GM13976 (cell line): ENCODE results near the gene MOB3A.
"Not testable (repeated sequence)": the region's sequence is repeated elsewhere in the genome, so short reads cannot be mapped to it uniquely, and the experiment has no call there.

Experiments
- DNase-seq: peaks from one replicate; pipeline ENCODE4 v3.0.0; 2012; ENCODE audit warnings: low spot score
- in situ Hi-C: fragments of 300-500 bp; cut with MboI; formaldehyde crosslinking; loops from one replicate; pipeline ENCODE4 v1.12.0; 2022; ENCODE audit warnings: low sequenced_read_pairs, mixed read lengths, inconsistent platforms; ENCODE audit not compliant: unreplicated experiment
- TF ChIP-seq, protein P1 (sequence below): IDR thresholded peaks from 2 replicates; pipeline ENCODE4 v1.5.1; 2012; ENCODE audit warnings: borderline replicate concordance, mild to moderate bottlenecking; ENCODE audit not compliant: insufficient read depth; ENCODE audit errors: extremely low read depth, missing control alignments, control extremely low read depth

The MOB3A gene

DNA sequence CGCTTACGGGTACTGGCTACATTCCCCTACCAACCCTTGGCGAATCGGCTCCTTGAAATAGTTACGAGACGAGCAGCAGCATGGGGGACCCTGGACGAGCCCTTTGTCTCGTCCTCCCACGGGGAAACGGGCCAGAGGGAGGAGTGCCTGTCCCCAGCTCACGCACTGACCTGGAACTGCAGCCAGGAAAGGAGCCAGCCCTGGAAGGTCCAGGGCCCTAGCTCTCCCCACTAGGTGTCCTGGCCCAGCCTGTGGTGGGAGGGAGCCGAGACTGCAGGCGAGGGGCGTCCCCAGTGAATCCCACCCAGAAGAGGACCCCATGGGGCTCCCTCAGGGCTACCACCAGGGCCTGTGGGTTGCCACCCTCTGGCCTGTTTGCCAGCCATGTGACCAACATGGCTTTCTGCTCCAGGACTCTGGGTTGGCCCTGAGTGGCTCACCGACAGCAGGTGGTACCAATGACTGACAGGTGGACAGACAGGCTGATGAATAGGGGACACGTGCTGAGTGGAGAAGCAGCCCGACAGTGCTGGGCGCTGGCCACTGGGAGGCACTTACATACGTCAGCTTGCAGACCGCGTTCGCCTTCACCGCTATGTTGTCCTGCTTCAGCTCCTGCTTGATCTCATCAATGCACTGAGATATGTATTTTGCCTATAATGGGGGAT, 42.1 kb upstream of the MOB3A start:
- TF ChIP-seq, protein P1, sequence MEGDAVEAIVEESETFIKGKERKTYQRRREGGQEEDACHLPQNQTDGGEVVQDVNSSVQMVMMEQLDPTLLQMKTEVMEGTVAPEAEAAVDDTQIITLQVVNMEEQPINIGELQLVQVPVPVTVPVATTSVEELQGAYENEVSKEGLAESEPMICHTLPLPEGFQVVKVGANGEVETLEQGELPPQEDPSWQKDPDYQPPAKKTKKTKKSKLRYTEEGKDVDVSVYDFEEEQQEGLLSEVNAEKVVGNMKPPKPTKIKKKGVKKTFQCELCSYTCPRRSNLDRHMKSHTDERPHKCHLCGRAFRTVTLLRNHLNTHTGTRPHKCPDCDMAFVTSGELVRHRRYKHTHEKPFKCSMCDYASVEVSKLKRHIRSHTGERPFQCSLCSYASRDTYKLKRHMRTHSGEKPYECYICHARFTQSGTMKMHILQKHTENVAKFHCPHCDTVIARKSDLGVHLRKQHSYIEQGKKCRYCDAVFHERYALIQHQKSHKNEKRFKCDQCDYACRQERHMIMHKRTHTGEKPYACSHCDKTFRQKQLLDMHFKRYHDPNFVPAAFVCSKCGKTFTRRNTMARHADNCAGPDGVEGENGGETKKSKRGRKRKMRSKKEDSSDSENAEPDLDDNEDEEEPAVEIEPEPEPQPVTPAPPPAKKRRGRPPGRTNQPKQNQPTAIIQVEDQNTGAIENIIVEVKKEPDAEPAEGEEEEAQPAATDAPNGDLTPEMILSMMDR, result no peak
- no peak for DNase-seq
- in situ Hi-C loops, result no loop called here

DNA sequence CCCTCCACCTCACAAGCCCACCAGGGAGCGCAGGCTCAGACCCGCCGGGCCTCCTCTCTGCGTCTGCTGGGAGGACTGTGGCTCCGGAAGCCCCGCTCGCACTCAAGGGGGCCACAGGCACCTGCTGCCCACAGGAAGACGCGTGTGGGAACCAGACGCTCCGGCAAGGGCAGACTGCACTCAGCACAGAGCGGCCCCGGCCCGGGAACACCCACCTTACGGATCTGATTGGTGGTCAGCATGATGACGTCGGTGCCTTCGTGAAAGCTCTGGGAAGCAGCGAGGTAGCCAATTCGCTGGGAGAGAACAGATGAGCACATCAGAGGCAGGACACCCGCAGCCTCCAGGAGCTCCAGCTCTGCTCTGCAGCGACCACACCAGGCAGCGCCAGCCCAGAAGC, 40.7 kb upstream of the MOB3A start:
- DNase-seq, result no peak
- in situ Hi-C loops, result no loop called here
- TF ChIP-seq, protein P1, result no peak

DNA sequence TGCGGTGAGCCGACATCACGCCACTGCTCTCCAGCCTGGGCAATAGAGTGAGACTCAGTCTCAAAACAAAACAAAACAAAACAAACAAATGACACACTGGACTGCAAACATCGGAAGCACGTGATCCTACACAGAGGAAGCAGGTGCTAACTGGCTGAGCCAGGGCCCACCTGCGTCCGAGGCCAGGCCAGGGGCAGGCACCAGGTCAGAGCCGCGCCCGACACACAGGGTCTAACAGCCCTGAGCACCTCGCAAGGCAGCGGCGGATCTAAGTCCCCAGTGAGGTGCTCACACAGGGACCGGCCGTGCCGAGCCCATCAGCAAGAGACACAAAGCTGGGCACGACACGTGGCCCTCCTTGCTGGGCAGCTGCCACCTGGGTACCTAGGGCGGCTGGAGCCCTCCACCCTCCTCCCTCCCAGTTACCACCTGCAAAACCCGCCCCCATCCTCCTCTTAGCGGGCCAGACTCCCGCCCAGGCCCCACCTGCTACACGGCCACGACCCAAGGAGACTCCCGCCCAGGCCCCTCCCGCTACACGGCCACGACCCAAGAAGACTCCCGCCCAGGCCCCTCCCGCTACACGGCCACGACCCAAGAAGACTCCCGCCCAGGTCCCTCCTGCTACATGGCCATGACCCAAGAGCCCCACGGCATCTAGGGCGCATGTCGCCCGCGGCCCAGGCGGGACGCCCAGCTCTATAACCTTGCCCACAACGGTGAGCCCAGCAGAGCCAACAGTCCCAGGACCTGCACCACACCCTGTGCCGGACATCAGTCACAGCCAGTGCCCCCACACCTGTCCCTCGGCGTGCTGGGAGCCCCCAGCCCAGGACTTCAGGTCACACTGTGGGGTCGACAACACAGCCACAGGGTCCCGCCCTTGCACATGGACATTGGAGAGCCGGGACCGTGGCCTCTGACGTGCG, 39.6 kb upstream of the MOB3A start:
- no peak for DNase-seq
- TF ChIP-seq, protein P1, result no peak
- in situ Hi-C loops, result no loop called here

DNA sequence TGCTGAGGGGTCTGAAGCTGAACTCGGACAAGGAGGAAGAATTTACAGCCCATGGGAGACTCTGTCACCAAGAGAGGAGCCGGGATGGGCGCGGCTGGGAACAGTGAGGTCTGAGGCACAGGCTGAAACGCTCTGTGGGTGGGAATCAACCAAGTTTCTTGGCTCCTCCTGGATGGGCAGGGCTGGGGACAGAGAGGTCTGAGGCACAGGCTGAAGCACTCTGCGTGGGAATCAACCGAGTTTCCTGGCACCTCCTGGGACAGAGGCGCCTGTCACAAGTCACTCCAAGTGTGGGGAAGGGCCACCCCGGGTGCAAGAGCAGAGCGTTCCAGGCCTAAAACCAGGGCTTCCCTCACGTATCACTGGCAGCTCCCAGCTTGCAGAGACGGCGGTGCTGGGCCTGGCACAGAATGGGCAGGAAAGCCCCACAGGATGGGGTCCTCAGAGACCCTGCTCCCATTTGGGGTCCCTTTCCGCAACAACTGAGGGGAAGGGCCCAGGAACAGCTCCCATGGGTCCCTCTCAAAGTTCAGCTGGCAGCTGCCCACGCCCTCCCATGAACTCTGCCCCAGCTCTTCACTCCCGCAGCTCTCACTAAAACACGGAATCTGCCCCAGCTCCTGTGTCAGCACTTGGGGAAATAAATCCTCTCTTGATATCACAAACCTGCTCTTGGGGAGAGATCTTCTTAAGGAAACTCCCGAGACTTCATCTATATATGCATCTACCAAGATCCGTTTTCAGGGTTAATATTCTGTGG, 36.8 kb upstream of the MOB3A start:
- in situ Hi-C loops, result no loop called here
- TF ChIP-seq, protein P1, result no peak
- no peak for DNase-seq

DNA sequence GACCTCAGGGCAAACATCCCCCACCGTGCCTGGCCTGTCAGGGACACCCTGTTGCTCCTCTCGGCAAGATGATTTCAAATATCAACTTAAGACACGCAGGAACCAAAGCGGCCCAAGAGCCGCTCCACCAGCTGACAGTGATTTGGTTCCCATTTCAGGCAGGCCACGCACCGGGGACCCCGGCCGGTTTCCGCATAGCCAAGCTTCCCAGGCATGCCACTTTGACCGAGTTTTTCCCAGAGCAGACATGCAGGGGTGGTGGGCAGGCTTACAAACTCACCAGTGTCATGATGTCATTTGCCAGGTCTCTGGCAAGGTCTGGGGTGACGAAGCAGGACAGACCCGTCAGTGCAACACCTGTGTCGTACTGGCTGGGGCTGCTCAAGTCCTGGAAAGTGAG, 36.1 kb upstream of the MOB3A start:
- DNase-seq, result no peak
- in situ Hi-C loops, result no loop called here
- TF ChIP-seq, protein P1, result no peak

DNA sequence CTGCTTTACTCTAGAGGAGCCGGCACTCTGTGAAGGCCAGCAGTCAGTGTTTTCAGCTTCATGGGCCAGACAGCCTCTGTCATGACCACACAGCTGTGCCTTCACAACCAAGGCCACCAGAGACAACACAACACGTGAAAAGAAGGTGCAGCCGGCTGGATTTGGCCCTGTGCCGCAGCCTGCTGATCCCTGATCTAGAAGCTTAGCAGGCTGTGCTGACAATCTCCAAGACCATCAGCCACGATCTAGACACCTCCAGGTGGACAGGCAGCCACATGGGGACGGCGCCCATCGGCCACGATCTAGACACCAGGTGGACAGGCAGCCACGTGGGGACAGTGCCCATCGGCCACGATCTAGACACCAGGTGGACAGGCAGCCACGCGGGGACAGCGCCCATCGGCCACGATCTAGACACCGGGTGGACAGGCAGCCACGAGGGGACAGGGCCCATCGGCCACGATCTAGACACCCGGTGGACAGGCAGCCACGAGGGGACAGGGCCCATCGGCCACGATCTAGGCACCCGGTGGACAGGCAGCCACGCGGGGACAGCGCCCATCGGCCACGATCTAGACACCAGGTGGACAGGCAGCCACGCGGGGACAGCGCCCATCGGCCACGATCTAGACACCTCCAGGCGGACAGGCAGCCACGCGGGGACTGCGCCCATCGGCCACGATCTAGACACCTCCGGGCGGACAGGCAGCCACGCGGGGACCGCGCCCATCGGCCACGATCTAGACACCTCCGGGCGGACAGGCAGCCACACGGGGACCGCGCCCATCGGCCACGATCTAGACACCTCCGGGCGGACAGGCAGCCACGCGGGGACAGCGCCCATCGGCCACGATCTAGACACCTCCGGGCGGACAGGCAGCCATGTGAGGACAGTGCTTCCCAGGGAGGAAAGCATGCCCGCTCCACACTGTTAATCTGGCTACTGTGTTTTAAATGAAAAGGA, 35.2 kb upstream of the MOB3A start:
- in situ Hi-C loops, result not testable (repeated sequence)

More for the DNA sequence above, 35.2 kb upstream of the MOB3A start:
- DNase-seq, result not testable (repeated sequence)
